ENCODE data around the gene AOAH. TPM values are rescaled to one million over a fixed set of nuclear protein-coding genes. Genes with fewer than 3 reads are reported as not detected.

AOAH gene
- total RNA-seq, 1 donor from 2014 or later: not detected

DNA sequence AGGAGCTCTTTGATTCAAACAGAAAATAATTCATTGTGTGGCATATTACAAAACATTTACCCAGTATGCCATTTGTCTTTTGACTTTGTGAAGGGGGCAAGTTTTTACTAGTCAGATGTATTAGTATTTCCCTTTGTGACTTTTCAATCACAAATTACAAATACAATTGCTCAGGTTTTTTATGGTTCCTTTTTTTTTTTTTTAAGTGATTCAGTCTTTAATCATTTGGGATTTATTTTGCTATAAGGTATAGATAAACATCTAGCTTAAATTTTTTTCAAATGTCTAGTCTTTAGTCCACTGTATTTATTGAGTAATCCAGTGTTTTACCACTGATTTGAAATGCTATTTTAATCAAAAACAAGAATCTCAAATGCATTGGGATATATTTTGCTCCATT, 75.9 kb downstream of the AOAH start:
- H3K27ac Mint-ChIP-seq (ENCODE audit: unreplicated experiment): no peak overlapping the region
- H3K9me3 Mint-ChIP-seq (ENCODE audit: unreplicated experiment): no peaks in the 10 kb centered on the region
- DNase-seq (ENCODE audit: extremely low spot score, unreplicated experiment): no peak
- no peak overlapping the region for H3K4me3 Mint-ChIP-seq (ENCODE audit: unreplicated experiment)
- peaks cover 38% of the 10 kb centered on the region for H3K4me1 Mint-ChIP-seq (ENCODE audit: unreplicated experiment)
- no peaks in the 10 kb centered on the region for H3K36me3 Mint-ChIP-seq (ENCODE audit: unreplicated experiment)
- H3K27me3 Mint-ChIP-seq (ENCODE audit: unreplicated experiment): no peaks in the 10 kb centered on the region
- TF ChIP-seq, protein P1, sequence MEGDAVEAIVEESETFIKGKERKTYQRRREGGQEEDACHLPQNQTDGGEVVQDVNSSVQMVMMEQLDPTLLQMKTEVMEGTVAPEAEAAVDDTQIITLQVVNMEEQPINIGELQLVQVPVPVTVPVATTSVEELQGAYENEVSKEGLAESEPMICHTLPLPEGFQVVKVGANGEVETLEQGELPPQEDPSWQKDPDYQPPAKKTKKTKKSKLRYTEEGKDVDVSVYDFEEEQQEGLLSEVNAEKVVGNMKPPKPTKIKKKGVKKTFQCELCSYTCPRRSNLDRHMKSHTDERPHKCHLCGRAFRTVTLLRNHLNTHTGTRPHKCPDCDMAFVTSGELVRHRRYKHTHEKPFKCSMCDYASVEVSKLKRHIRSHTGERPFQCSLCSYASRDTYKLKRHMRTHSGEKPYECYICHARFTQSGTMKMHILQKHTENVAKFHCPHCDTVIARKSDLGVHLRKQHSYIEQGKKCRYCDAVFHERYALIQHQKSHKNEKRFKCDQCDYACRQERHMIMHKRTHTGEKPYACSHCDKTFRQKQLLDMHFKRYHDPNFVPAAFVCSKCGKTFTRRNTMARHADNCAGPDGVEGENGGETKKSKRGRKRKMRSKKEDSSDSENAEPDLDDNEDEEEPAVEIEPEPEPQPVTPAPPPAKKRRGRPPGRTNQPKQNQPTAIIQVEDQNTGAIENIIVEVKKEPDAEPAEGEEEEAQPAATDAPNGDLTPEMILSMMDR (IDR thresholded peaks at IDR 0.05): no peak

DNA sequence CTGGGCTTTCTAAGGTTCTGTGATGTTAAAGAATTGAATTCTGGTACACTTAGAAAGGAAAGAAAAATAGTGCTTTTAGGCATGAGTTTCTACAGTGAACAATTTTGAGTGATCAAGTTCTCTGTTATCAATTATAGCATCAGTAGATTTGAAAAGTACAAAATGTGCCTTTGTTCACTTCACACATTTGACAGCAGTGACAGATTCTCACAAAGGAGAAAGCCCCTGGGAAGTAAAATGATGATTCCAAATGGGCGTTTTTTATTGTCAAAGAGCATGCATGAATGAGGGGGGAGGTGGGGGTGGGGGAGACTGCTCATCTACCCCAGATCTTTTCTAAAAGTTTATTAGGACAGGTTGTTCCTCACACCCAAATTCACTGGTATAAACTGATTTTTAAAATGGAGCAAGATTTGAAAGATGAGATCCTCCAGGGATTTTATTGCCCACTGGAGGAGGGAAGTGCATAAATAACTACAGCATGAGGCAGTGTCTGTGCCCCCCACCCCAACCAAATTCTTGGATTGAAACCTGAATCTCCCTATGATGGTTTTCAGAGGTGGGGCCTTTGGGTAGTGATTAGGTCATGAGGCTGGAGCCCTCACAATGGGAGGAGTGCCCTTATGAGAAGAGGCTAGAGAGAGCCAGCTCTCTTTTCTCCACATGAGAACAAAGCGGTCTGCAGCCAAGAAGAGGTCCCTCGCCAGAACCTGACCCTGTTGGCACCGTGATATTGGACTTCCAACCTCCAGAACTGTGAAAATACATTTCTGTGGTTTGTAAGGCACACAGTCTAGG, 79.5 kb downstream of the AOAH start:
- Mint-ChIP-seq H3K4me3 (ENCODE audit: unreplicated experiment) (no peak overlapping the region), H3K36me3 (ENCODE audit: unreplicated experiment) (no peaks in the 10 kb centered on the region), H3K9me3 (ENCODE audit: unreplicated experiment) (no peaks in the 10 kb centered on the region), H3K4me1 (ENCODE audit: unreplicated experiment) (peaks cover 8% of the 10 kb centered on the region), H3K27ac (ENCODE audit: unreplicated experiment) (no peak overlapping the region), H3K27me3 (ENCODE audit: unreplicated experiment) (peaks cover under 1% of the 10 kb centered on the region)
- DNase-seq (ENCODE audit: extremely low spot score, unreplicated experiment): peak; percentile 34
- TF ChIP-seq, protein P1 (IDR thresholded peaks at IDR 0.05): no peak

DNA sequence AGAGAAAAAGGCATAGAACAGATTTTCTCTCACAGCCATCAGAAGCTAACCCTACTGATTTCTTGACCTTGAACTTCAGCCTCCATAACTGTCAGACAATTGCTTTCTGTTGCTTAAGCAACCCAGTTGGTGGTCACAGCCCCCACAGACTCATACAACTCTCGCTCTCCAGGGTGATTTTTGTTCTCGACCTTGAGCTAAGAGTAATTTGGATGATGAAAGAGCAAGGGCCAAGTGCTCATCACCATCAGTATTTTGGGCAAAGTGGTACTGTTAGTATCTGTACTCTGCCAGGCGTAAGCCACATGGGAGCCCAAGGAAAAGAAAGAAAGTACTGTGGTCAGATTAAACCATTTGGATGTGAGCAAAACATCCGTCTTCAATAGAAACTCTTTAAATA, 81.9 kb downstream of the AOAH start:
- no peak overlapping the region for H3K27ac Mint-ChIP-seq (ENCODE audit: unreplicated experiment)
- H3K36me3 Mint-ChIP-seq (ENCODE audit: unreplicated experiment): no peaks in the 10 kb centered on the region
- no peak overlapping the region for H3K4me3 Mint-ChIP-seq (ENCODE audit: unreplicated experiment)
- H3K9me3 Mint-ChIP-seq (ENCODE audit: unreplicated experiment): no peaks in the 10 kb centered on the region
- DNase-seq (ENCODE audit: extremely low spot score, unreplicated experiment): peak; percentile 32
- peaks cover 2% of the 10 kb centered on the region for H3K27me3 Mint-ChIP-seq (ENCODE audit: unreplicated experiment)
- TF ChIP-seq, protein P1 (IDR thresholded peaks at IDR 0.05): no peak
- H3K4me1 Mint-ChIP-seq (ENCODE audit: unreplicated experiment): peaks cover 8% of the 10 kb centered on the region

DNA sequence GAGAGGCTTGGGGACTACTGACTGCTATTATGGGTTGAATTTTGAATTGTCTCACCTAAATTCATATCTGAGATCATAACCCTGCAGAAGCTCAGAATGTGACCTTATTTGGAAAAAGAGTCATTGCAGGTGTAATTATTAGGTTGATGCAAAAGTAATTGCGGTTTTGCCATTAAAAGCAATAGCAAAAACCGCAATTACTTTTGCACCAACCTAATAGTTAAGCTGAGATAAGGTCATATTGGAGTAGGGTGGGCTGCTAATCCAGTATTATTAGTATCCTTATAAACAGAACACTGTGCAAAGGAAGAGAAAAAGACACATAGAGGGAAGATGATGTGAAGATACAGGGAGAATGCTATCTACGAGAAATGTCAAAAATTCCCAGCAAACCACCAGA, 82.3 kb downstream of the AOAH start:
- Mint-ChIP-seq H3K27me3 (ENCODE audit: unreplicated experiment) (peaks cover 2% of the 10 kb centered on the region), H3K4me3 (ENCODE audit: unreplicated experiment) (no peak overlapping the region), H3K27ac (ENCODE audit: unreplicated experiment) (no peak overlapping the region), H3K9me3 (ENCODE audit: unreplicated experiment) (no peaks in the 10 kb centered on the region), H3K4me1 (ENCODE audit: unreplicated experiment) (peaks cover 8% of the 10 kb centered on the region), H3K36me3 (ENCODE audit: unreplicated experiment) (no peaks in the 10 kb centered on the region)
- TF ChIP-seq, protein P1 (IDR thresholded peaks at IDR 0.05): no peak
- no peak for DNase-seq (ENCODE audit: extremely low spot score, unreplicated experiment)

DNA sequence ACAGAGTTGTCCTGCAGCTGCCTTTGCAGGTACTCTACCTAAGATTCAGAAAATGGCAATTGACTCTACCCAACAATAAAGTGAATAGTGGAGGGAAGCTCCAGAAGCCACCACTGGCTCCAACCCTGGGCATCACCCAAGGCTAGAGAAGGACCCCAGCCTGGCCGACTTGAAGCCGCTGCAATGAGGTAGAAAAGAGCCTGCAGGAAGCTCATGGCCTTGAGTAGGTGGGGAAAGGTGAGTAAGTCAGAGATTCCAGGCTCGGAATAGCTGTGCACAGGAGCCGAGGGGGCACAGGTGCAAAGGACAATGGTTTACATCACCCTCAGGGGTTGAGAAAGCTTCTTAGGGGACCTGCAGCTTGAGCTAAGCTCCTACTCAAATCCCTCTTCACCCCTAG, 83.6 kb downstream of the AOAH start:
- TF ChIP-seq, protein P1 (IDR thresholded peaks at IDR 0.05): no peak
- no peak overlapping the region for H3K27ac Mint-ChIP-seq (ENCODE audit: unreplicated experiment)
- no peaks in the 10 kb centered on the region for H3K9me3 Mint-ChIP-seq (ENCODE audit: unreplicated experiment)
- H3K4me3 Mint-ChIP-seq (ENCODE audit: unreplicated experiment): no peak overlapping the region
- DNase-seq (ENCODE audit: extremely low spot score, unreplicated experiment): peak; percentile 77
- H3K4me1 Mint-ChIP-seq (ENCODE audit: unreplicated experiment): peaks cover 8% of the 10 kb centered on the region
- peaks cover 2% of the 10 kb centered on the region for H3K27me3 Mint-ChIP-seq (ENCODE audit: unreplicated experiment)
- H3K36me3 Mint-ChIP-seq (ENCODE audit: unreplicated experiment): no peaks in the 10 kb centered on the region
